Keratinocyte (primary cell): Measurements from ENCODE around the gene BPIFA1. TPM values are rescaled to one million over a fixed set of nuclear protein-coding genes. Genes with fewer than 3 reads are reported as not detected.

Experiments
- DNase-seq: peaks from one replicate; pipeline ENCODE4 v3.0.0-alpha.2; 2011; ENCODE audit warnings: low read depth, missing footprints, low spot score
- FAIRE-seq: peaks from 2 replicates; lab custom pipeline; 2011; peaks lifted over from hg19 to GRCh38; lab: Jason Lieb, UNC
- H2AFZ ChIP-seq: 2 replicates; pipeline ENCODE4 v1.6.0; 2012; ENCODE audit warnings: low read length, control low read depth, inconsistent platforms; ENCODE audit not compliant: control insufficient read depth
- H3K27ac ChIP-seq: 2 replicates; pipeline ENCODE4 v1.5.1; 2011; ENCODE audit warnings: low read length; ENCODE audit not compliant: control insufficient read depth, insufficient read depth
- H3K27me3 ChIP-seq: 3 replicates; pipeline ENCODE4 v1.6.0; 2011; ENCODE audit warnings: low read length; ENCODE audit not compliant: control insufficient read depth, insufficient read depth; ENCODE audit errors: extremely low read depth
- H3K36me3 ChIP-seq, 2 experiments: 2 replicates in 1 of 2; 3 replicates in 1 of 2; pipeline ENCODE4 v1.5.1; 2011; ENCODE audit warnings: low read length in 2 of 2, mild to moderate bottlenecking in 1 of 2; ENCODE audit not compliant: control insufficient read depth in 2 of 2, insufficient read depth in 2 of 2; ENCODE audit errors: extremely low read depth in 1 of 2
- H3K4me1 ChIP-seq: 3 replicates; pipeline ENCODE4 v1.5.1; 2011; ENCODE audit warnings: low read length; ENCODE audit not compliant: control insufficient read depth, insufficient read depth; ENCODE audit errors: extremely low read depth
- H3K4me2 ChIP-seq: 3 replicates; pipeline ENCODE4 v1.6.0; 2011; ENCODE audit warnings: low read depth, low read length; ENCODE audit not compliant: control insufficient read depth, insufficient read depth; ENCODE audit errors: extremely low read depth
- H3K4me3 ChIP-seq, 3 experiments: fragments of 200-600 bp in 1 of 3; sonication (generic) in 1 of 3; 2 replicates in 2 of 3; 3 replicates in 1 of 3; pipeline ENCODE4 v1.5.1; 2011 to 2016; ENCODE audit warnings: low read length in 3 of 3, mild to moderate bottlenecking in 3 of 3, control low read depth in 2 of 3, inconsistent platforms in 1 of 3, low read depth in 1 of 3, mixed read lengths in 1 of 3, mixed run types in 1 of 3, moderate library complexity in 1 of 3; ENCODE audit not compliant: control insufficient read depth in 2 of 3, insufficient read depth in 2 of 3; ENCODE audit errors: extremely low read depth in 1 of 3
- H3K79me2 ChIP-seq: 2 replicates; pipeline ENCODE4 v1.6.0; 2012; ENCODE audit warnings: low read length; ENCODE audit not compliant: control insufficient read depth, insufficient read depth
- H3K9ac ChIP-seq: 3 replicates; pipeline ENCODE4 v1.6.0; 2011; ENCODE audit warnings: low read length; ENCODE audit not compliant: control insufficient read depth, insufficient read depth; ENCODE audit errors: extremely low read depth
- H3K9me1 ChIP-seq: 3 replicates; pipeline ENCODE4 v1.6.0; 2011; ENCODE audit warnings: low read length; ENCODE audit not compliant: control insufficient read depth, insufficient read depth; ENCODE audit errors: extremely low read depth
- H3K9me3 ChIP-seq: 2 replicates; pipeline ENCODE4 v1.5.1; 2012; ENCODE audit warnings: low read depth, low read length; ENCODE audit not compliant: control insufficient read depth
- H4K20me1 ChIP-seq: 3 replicates; pipeline ENCODE4 v1.6.0; 2011; ENCODE audit warnings: low read length; ENCODE audit not compliant: control insufficient read depth, insufficient read depth; ENCODE audit errors: extremely low read depth
- CTCF ChIP-seq, 3 experiments: IDR thresholded peaks in 1 of 3; conservative IDR thresholded peaks in 1 of 3; optimal IDR thresholded peaks in 1 of 3; 2 replicates in 2 of 3; 3 replicates in 1 of 3; pipeline versions ENCODE3 to v1.5.1; 2011; ENCODE audit warnings: low read length in 3 of 3, mild to moderate bottlenecking in 3 of 3, moderate library complexity in 2 of 3, control low read depth in 1 of 3, inconsistent platforms in 1 of 3; ENCODE audit not compliant: insufficient read depth in 2 of 3; ENCODE audit errors: extremely low read depth in 1 of 3
- EZH2 ChIP-seq: IDR thresholded peaks from one replicate; pipeline ENCODE4 v1.6.1; 2012; ENCODE audit warnings: inconsistent platforms, mild to moderate bottlenecking, low read length, moderate library complexity
- dilution Hi-C: fragments of 300-500 bp; cut with MboI; formaldehyde crosslinking; loops from one replicate; pipeline ENCODE4 v1.7.0; 2020; ENCODE audit warnings: low sequenced_read_pairs; ENCODE audit not compliant: extremely low pct_ligation_motif_present
- polyA plus RNA-seq, 5 experiments: library from polyadenylated mRNA; depleted of rRNA in 3 of 5; stranded (reverse) in 3 of 5; stranded (forward) in 1 of 5; unstranded in 1 of 5; fragments of >200 nt; gene quantifications; 1 replicate in 1 of 5; 2 replicates in 3 of 5; 3 replicates in 1 of 5; pipeline versions ENCODE4 v1.2.1 to v1.2.3, GENCODE V29; 2011 to 2012; ENCODE audit warnings: missing spikeins in 2 of 5, low read depth in 1 of 5, low replicate concordance in 1 of 5

The BPIFA1 gene
- polyA plus RNA-seq, 1 donor (not counting 4 experiments of a cell fraction or from before 2014, with no cell fraction given), result not detected

GRCh38 chr20:33255005-33255404 lies 19.2 kb downstream of the BPIFA1 start:
- Histone ChIP-seq H3K9me1 (no peaks in the 10 kb centered on the region), H3K79me2 (no peaks in the 10 kb centered on the region), H3K9me3 (no peaks in the 10 kb centered on the region), H3K27me3 (no peaks in the 10 kb centered on the region), H3K4me2 (no peak overlapping the region), H2AFZ (no peak overlapping the region), H4K20me1 (no peaks in the 10 kb centered on the region), H3K36me3 (no peaks in the 10 kb centered on the region), H3K4me3 (no peak overlapping the region), H3K9ac (no peak overlapping the region), H3K4me1 (no peaks in the 10 kb centered on the region), H3K27ac (no peak overlapping the region)
- dilution Hi-C loops, result no loop called here
- DNase-seq (no peak), FAIRE-seq (no peak)
- no peak for TF ChIP-seq EZH2
- TF ChIP-seq CTCF (optimal IDR thresholded peaks at IDR 0.05 in 1 of 3, IDR thresholded peaks at IDR 0.05 in 1 of 3, conservative IDR thresholded peaks at IDR 0.05 in 1 of 3; ENCODE audit: extremely low read depth in 1 of 3, insufficient read depth in 2 of 3, low read length in 3 of 3), result no peak

- Histone ChIP-seq H3K9me3 (no peaks in the 10 kb centered on the region), H3K27me3 (peaks cover 4% of the 10 kb centered on the region), H4K20me1 (no peaks in the 10 kb centered on the region), H3K4me3 (no peak overlapping the region), H3K4me1 (no peaks in the 10 kb centered on the region), H3K79me2 (no peaks in the 10 kb centered on the region), H3K36me3 (no peaks in the 10 kb centered on the region), H2AFZ (no peak overlapping the region), H3K27ac (no peak overlapping the region), H3K9me1 (no peaks in the 10 kb centered on the region), H3K9ac (no peak overlapping the region), H3K4me2 (no peak overlapping the region)
- DNase-seq (no peak), FAIRE-seq (no peak)
- dilution Hi-C loops, result no loop called here
- no peak for TF ChIP-seq CTCF (optimal IDR thresholded peaks at IDR 0.05 in 1 of 3, IDR thresholded peaks at IDR 0.05 in 1 of 3, conservative IDR thresholded peaks at IDR 0.05 in 1 of 3; ENCODE audit: extremely low read depth in 1 of 3, insufficient read depth in 2 of 3, low read length in 3 of 3)
- TF ChIP-seq EZH2, result no peak
Observed at GRCh38 chr20:33257237-33257636, 21.4 kb downstream of the BPIFA1 start.
